H9 (cell line): ENCODE measurements around the gene CCDC182. TPM values are rescaled to one million over a fixed set of nuclear protein-coding genes. Genes with fewer than 3 reads are reported as not detected.

Source experiments
- DNase-seq: peaks from one replicate; pipeline ENCODE4 v3.0.0-alpha.2; 2017
- H2AFZ ChIP-seq: one replicate; pipeline ENCODE4 v1.6.1; 2013; ENCODE audit warnings: mild to moderate bottlenecking, low read length, control low read depth, moderate library complexity
- H2AK5ac ChIP-seq: 2 replicates; pipeline ENCODE4 v1.6.1; 2013; ENCODE audit warnings: low read length, control low read depth, mixed read lengths; ENCODE audit not compliant: insufficient read length
- H2BK120ac ChIP-seq: one replicate; pipeline ENCODE4 v1.6.1; 2013; ENCODE audit warnings: low read depth, mild to moderate bottlenecking, low read length, control low read depth, inconsistent platforms; ENCODE audit not compliant: poor library complexity, severe bottlenecking
- H2BK12ac ChIP-seq: 2 replicates; pipeline ENCODE4 v1.6.1; 2013; ENCODE audit warnings: low read length, control low read depth, mixed read lengths, low read depth; ENCODE audit not compliant: insufficient read length
- H2BK15ac ChIP-seq: 2 replicates; pipeline ENCODE4 v1.6.1; 2013; ENCODE audit warnings: low read depth, low read length, control low read depth
- H2BK20ac ChIP-seq: one replicate; pipeline ENCODE4 v1.6.1; 2013; ENCODE audit warnings: low read depth, mild to moderate bottlenecking, low read length, control low read depth, inconsistent platforms; ENCODE audit not compliant: poor library complexity, severe bottlenecking
- H2BK5ac ChIP-seq: 2 replicates; pipeline ENCODE4 v1.6.1; 2013; ENCODE audit warnings: low read length, control low read depth, mixed read lengths; ENCODE audit not compliant: insufficient read length
- H3K14ac ChIP-seq: 2 replicates; pipeline ENCODE4 v1.6.1; 2013; ENCODE audit warnings: low read length, control low read depth; ENCODE audit not compliant: insufficient read depth
- H3K18ac ChIP-seq: 2 replicates; pipeline ENCODE4 v1.6.1; 2013; ENCODE audit warnings: low read depth, mild to moderate bottlenecking, mixed read lengths, low read length, control low read depth; ENCODE audit not compliant: insufficient read length
- H3K23ac ChIP-seq: 2 replicates; pipeline ENCODE4 v1.6.1; 2013; ENCODE audit warnings: low read length, control low read depth, mixed read lengths, low read depth; ENCODE audit not compliant: insufficient read length
- H3K23me2 ChIP-seq: 2 replicates; pipeline ENCODE4 v1.6.1; 2013; ENCODE audit warnings: low read depth, mild to moderate bottlenecking, mixed read lengths, low read length, control low read depth; ENCODE audit not compliant: insufficient read length, poor library complexity, severe bottlenecking
- H3K27ac ChIP-seq: 2 replicates; pipeline ENCODE4 v1.5.1; 2013; ENCODE audit warnings: low read length, control low read depth, mixed read lengths, low read depth; ENCODE audit not compliant: insufficient read length
- H3K27me3 ChIP-seq: 2 replicates; pipeline ENCODE4 v1.6.1; 2013; ENCODE audit warnings: low read length, control low read depth, inconsistent platforms; ENCODE audit not compliant: insufficient read depth
- H3K4ac ChIP-seq: 2 replicates; pipeline ENCODE4 v1.6.1; 2013; ENCODE audit warnings: low read depth, mild to moderate bottlenecking, control low read depth, inconsistent platforms, low read length, moderate library complexity
- H3K4me1 ChIP-seq: 2 replicates; pipeline ENCODE4 v1.6.1; 2013; ENCODE audit warnings: low read length, control low read depth, inconsistent platforms; ENCODE audit not compliant: insufficient read depth
- H3K4me2 ChIP-seq: 2 replicates; pipeline ENCODE4 v1.6.1; 2013; ENCODE audit warnings: low read length, control low read depth, mixed read lengths; ENCODE audit not compliant: insufficient read length, insufficient read depth
- H3K56ac ChIP-seq: 2 replicates; pipeline ENCODE4 v1.6.1; 2013; ENCODE audit warnings: low read depth, mild to moderate bottlenecking, mixed read lengths, low read length, control low read depth; ENCODE audit not compliant: insufficient read length
- H3K79me1 ChIP-seq: 2 replicates; pipeline ENCODE4 v1.6.1; 2013; ENCODE audit warnings: low read depth, mild to moderate bottlenecking, moderate library complexity, low read length, control low read depth, inconsistent platforms; ENCODE audit not compliant: insufficient read depth, poor library complexity, severe bottlenecking
- H3K79me2 ChIP-seq: 2 replicates; pipeline ENCODE4 v1.6.1; 2013; ENCODE audit warnings: low read length, control low read depth, inconsistent platforms; ENCODE audit not compliant: insufficient read depth
- H3K9ac ChIP-seq: 2 replicates; pipeline ENCODE4 v1.6.1; 2013; ENCODE audit warnings: low read length, control low read depth, mixed read lengths; ENCODE audit not compliant: insufficient read length; ENCODE audit errors: extremely low read depth
- H3K9me3 ChIP-seq: one replicate; pipeline ENCODE4 v1.6.1; 2013; ENCODE audit warnings: low read depth, low read length, inconsistent platforms; ENCODE audit not compliant: control insufficient read depth
- H3T11ph ChIP-seq: one replicate; pipeline ENCODE4 v1.6.1; 2013; ENCODE audit warnings: mild to moderate bottlenecking, low read length, control low read depth, inconsistent platforms
- H4K20me1 ChIP-seq: one replicate; pipeline ENCODE4 v1.6.1; 2013; ENCODE audit not compliant: control insufficient read depth, insufficient read length, insufficient read depth
- H4K5ac ChIP-seq: 2 replicates; pipeline ENCODE4 v1.6.1; 2013; ENCODE audit warnings: low read depth, mild to moderate bottlenecking, mixed read lengths, low read length, control low read depth; ENCODE audit not compliant: insufficient read length
- H4K8ac ChIP-seq: replicated peaks from 2 replicates; pipeline ENCODE4 v1.6.1; 2013; ENCODE audit warnings: low read length, control low read depth, mixed read lengths, low read depth; ENCODE audit not compliant: insufficient read length
- H4K91ac ChIP-seq: 2 replicates; pipeline ENCODE4 v1.6.1; 2013; ENCODE audit warnings: low read depth, mild to moderate bottlenecking, moderate library complexity, mixed read lengths, low read length, control low read depth; ENCODE audit not compliant: insufficient read length
- H3K27ac Mint-ChIP-seq, 3 experiments: 2 replicates in 2 of 3; 3 replicates in 1 of 3; pipeline ENCODE4 v1.8.0; 2020 to 2021; ENCODE audit warnings: mixed read lengths in 3 of 3, mild to moderate bottlenecking in 1 of 3, moderate library complexity in 1 of 3
- H3K27me3 Mint-ChIP-seq: 2 replicates; pipeline ENCODE4 v1.8.0; 2021; ENCODE audit warnings: low read depth, mild to moderate bottlenecking, moderate library complexity, mixed read lengths
- H3K36me3 Mint-ChIP-seq, 3 experiments: 2 replicates in 2 of 3; 3 replicates in 1 of 3; pipeline ENCODE4 v1.8.0; 2020 to 2021; ENCODE audit warnings: low read depth in 3 of 3, mixed read lengths in 3 of 3; ENCODE audit not compliant: insufficient read depth in 1 of 3
- H3K4me1 Mint-ChIP-seq, 2 experiments: 2 replicates each; pipeline ENCODE4 v1.8.0; 2020; ENCODE audit warnings: mixed read lengths in 2 of 2
- H3K4me3 Mint-ChIP-seq, 2 experiments: 2 replicates in 1 of 2; 3 replicates in 1 of 2; pipeline ENCODE4 v1.8.0; 2020 to 2021; ENCODE audit warnings: mild to moderate bottlenecking in 2 of 2, mixed read lengths in 2 of 2, moderate library complexity in 1 of 2
- H3K9me3 Mint-ChIP-seq, 2 experiments: 2 replicates in 1 of 2; 3 replicates in 1 of 2; pipeline ENCODE4 v1.8.0; 2020; ENCODE audit warnings: mild to moderate bottlenecking in 2 of 2, mixed read lengths in 2 of 2, moderate library complexity in 1 of 2
- CTCF ChIP-seq: fragments of 200-600 bp; sonication (generic); conservative IDR thresholded peaks from 3 replicates; pipeline ENCODE4 v1.8.0; 2021; ENCODE audit warnings: antibody characterized with exemption, mild to moderate bottlenecking
- WGBS: extraction: QIAGEN DNeasy Blood & Tissue Kit; methylation state at CpG from one replicate; pipeline ENCODE4 v1.1.7; 2013; ENCODE audit warnings: missing lambda C conversion rate, low lambda C conversion rate, mixed read lengths; ENCODE audit not compliant: insufficient read length; ENCODE audit errors: extremely low coverage; 5-methylcytosine and 5-hydroxymethylcytosine counted together
- total RNA-seq: library from RNA; stranded (reverse); gene quantifications from 2 replicates; pipeline ENCODE4 v1.2.1, GENCODE V29; 2021

CCDC182 gene
- total RNA-seq, 1 experiment from 2014 or later = not detected

GRCh38 chr17:57730026-57730701 lies 14.9 kb downstream of the CCDC182 start:
- H3K23me2 ChIP-seq = no peaks in the 10 kb centered on the region
- no peak overlapping the region for H3K23ac ChIP-seq
- no peak overlapping the region for H3K18ac ChIP-seq
- H3K9me3 ChIP-seq = no peaks in the 10 kb centered on the region
- H3K4me1 ChIP-seq = no peaks in the 10 kb centered on the region
- H2AK5ac ChIP-seq = no peak overlapping the region
- Mint-ChIP-seq H3K27me3 (peaks cover 11% of the 10 kb centered on the region), H3K36me3 (no peaks in the 10 kb centered on the region), H3K9me3 (no peaks in the 10 kb centered on the region), H3K4me1 (no peaks in the 10 kb centered on the region), H3K27ac (no peak overlapping the region), H3K4me3 (no peak overlapping the region)
- no peak overlapping the region for H4K5ac ChIP-seq
- no peak overlapping the region for H2AFZ ChIP-seq
- no peaks in the 10 kb centered on the region for H4K20me1 ChIP-seq
- no peak overlapping the region for H3K14ac ChIP-seq
- no peaks in the 10 kb centered on the region for H3K79me2 ChIP-seq
- H3K27ac ChIP-seq = no peak overlapping the region
- H2BK20ac ChIP-seq = no peak overlapping the region
- H2BK120ac ChIP-seq = no peak overlapping the region
- H3T11ph ChIP-seq = no peak overlapping the region
- H2BK5ac ChIP-seq = no peak overlapping the region
- no peaks in the 10 kb centered on the region for H3K79me1 ChIP-seq
- DNase-seq = peak; percentile 19
- no peak overlapping the region for H3K9ac ChIP-seq
- H4K8ac ChIP-seq = no peak overlapping the region
- no peak overlapping the region for H3K4ac ChIP-seq
- no peaks in the 10 kb centered on the region for H3K27me3 ChIP-seq
- H2BK12ac ChIP-seq = no peak overlapping the region
- H3K4me2 ChIP-seq = no peak overlapping the region
- H2BK15ac ChIP-seq = no peak overlapping the region
- no peak overlapping the region for H4K91ac ChIP-seq
- WGBS = 100% methylated on average over 1 of the region's 3 CpGs
- TF ChIP-seq CTCF = no peak
- H3K56ac ChIP-seq = no peak overlapping the region
